Limb (tissue), 2 donors: ENCODE results near the gene PTPRB.
A peak's percentile ranks its signal among the peaks of the same experiment; 100 is the strongest.
"Not testable (repeated sequence)": the region's sequence is repeated elsewhere in the genome, so short reads cannot be mapped to it uniquely, and the experiment has no call there.

ENCODE experiments used
- DNase-seq, 2 donors: peaks; one replicate each; pipeline ENCODE4 v3.0.0-alpha.2; 2016; ENCODE audit errors: extremely low spot score in 2 of 2

PTPRB gene

DNA sequence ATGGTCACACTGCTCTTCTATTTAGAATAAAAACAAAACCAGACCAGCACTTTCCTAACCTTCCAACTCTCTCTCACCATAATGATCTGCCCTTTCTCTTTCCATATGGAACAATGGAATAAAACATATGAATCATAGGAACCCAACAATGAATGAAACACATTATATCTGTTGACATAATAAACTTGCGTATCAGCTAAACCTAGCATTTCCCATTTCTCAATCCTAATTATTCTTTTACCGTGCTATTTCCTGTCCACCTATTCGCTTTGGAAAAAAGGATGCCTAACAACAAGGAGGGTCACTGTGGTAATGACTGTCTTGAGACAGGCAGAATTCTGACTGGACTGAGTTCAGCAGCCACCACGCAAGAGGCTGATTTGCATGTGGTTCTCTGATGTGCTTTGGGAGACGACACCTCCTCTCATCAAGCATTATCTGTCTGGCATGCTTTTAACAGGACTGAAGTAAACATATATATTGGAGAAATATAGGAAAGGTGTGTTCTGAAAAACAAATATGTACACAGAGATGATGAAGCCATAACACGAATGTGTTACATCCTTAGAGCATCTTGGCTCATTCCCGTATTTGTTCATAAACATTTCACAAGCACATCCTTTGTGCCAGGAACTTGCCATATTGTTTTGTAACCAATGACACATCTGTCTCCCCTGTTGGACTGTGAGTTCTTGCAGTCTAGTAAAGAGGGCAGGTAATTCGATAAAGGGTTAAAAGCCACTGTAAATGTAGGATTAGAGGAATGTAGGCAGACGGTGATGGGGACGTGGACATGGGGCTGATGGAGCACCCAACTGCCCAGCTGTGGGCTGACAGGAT is 87.7 kb downstream of the PTPRB start:
- DNase-seq, result no peak

- DNase-seq, result peak in 1 of 2 donors; percentile 10
These were observed 93.8 kb downstream of the PTPRB start for GRCh38 chr12:70543444-70543843.

DNA sequence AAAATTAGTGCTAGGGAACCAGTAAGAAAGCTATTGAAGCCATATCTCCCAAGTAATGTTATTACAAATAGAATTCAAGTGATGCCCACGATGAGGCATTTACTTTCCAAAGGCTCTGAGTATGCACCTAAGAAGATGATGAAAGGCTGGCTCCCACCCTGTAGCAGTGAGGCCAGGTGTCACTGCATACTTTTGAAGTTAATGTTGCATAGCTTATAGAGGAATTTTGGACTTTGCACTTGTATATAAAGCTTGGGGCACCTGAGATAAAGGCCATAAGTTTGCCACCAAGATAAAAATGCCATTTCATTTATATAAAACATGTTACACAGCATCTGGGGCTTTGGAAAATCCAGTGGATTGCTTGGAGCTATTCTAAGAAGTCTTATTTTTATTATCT is 96.2 kb downstream of the PTPRB start:
- DNase-seq, result no peak

- no peak for DNase-seq
These were observed 100.6 kb downstream of the PTPRB start for GRCh38 chr12:70536650-70537049.

DNA sequence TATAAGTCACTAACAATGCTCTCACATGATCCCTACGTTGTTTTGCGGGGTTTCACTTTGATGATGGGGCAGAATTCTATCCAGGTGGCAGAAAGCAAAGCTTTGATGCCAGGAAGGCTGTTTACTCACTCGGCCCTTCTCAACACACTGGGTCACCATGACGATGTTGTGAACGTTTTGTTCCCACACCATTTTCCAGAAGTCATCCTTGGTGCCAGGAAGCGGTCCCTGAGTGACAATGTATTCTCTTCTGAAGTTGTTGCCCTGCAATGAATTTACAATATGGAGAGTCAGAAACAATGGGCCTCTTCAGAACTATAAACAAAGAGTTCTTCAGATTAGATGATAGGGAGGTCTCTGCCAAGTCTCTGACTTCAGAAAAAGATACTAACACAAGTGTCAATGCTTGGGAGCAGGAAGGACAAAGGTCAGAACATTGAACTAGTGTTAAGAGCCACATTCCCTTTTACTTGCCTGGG is 101.3 kb downstream of the PTPRB start:
- DNase-seq, result no peak

- DNase-seq, result no peak
These were observed 102.8 kb downstream of the PTPRB start for GRCh38 chr12:70534466-70534865.

DNA sequence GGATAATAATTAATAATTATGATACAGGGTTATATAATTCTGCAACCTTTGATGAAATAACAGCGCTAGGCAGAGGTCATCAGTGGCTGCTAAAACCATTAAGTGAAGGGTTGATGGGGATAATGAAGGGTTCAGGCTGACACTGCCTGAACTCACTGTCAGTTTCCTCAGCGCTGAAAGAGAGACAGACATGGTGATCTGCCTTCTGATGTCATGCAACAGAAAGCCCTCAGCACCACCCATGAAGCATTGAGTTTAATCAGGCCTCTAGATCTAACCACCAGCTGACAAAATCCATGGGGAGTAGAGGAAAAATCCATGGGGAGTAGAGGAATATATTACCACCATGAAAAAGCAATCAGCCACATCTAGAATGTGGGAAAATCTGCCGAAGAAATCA is 107.6 kb downstream of the PTPRB start:
- DNase-seq, result no peak

GRCh38 chr12:70520847-70521246 is 116.4 kb downstream of the PTPRB start:
- DNase-seq, result no peak

DNA sequence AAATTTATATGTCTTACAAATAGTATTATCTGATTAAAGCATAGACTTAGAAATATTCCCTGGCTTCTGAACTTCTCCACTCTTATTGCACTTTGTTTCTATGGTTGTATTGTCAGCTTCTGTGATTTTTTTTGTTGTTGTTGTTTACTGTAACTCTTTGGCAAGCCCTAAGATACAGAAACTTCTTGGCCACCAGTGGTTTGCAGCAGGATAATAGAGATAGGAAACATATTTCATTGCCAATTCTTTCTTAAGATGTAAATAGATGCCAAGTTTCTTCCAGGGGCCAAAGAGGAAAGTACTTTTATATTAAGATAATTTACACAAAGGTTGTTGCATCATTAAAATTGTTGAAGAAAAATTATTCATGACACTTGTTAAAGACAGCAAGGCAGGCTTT is 123.8 kb downstream of the PTPRB start:
- DNase-seq, result no peak

DNA sequence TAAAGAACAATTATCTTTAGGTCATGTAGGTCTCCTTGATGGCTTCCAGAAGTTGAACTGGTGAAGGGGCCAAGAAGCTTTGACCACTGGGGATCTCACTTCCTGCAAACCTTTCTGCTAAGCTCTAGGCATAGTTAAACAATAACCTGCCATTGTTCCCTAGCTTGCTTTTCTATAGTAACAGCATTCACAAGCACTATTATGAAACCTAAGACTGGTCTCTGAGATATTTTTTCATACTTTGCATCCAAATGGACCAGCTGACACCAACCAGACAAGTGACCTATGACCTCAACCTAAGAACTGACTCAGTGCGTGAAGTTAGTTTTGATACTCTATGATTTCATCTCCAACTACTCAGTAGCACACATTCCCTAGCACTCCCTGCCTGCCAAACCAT is 129.1 kb downstream of the PTPRB start:
- no peak for DNase-seq

DNA sequence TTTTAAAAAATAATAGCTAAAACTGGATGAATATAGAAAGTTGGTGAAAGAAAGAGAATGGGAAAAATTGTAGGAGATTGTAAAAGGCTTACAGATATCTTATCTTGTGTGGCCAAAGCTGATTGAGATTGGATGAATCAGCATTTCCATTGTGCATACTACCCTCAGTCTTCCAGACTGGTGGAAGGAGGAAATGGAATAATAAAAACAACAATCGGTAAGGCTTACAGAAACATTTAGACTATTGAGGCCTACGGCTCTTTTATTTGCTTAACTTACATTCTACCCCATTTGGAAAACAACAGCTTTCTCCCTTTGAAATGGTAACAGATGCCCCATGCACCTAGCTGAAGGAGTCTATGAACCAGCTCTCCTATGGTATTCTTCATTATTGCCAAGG is 129.8 kb downstream of the PTPRB start:
- no peak for DNase-seq

GRCh38 chr12:70497508-70497907 is 139.7 kb downstream of the PTPRB start:
- no peak for DNase-seq

GRCh38 chr12:70492904-70493303 is 144.3 kb downstream of the PTPRB start:
- not testable (repeated sequence) for DNase-seq

- DNase-seq, result not testable (repeated sequence)
These were observed 146.3 kb downstream of the PTPRB start for GRCh38 chr12:70490928-70491327.

DNA sequence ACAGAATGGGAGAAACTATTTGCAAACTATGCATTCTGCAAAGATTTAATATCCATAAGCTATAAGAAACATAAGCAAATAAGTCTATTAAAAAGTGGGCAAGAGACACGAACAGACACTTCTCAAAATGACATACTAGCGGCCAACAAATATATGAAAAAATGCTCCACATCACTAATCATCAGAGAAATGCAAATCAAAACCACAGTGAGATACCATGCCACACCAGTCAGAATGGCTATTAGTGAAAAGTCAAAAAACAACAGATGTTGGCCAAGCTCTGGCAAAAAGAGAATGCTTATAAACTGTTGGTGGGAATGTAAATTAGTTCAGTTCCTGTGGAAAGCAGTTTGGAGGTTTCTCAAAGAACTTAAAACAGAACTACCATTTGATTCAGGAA is 149.8 kb downstream of the PTPRB start:
- DNase-seq, result no peak

GRCh38 chr12:70486588-70486987 is 150.6 kb downstream of the PTPRB start:
- no peak for DNase-seq

DNA sequence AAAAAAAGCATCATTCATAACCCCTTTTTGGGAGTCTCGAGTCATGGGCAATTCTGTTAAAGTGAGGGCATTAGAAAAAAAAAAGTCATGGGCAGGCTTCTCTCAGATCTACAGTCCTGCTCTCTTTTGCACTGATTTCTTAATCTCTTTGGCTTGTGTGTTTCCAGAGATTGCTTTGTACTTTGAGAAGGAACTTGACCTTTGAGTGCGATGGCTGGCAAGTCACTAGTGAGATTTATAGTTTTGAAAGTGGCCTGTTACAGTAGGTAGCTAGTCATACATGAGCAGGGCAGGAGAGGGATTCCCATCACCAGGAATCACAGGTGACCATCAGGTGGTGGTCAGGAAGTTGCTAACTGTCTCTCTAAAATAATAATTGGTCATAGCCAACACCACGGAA is 151.5 kb downstream of the PTPRB start:
- DNase-seq, result no peak

DNA sequence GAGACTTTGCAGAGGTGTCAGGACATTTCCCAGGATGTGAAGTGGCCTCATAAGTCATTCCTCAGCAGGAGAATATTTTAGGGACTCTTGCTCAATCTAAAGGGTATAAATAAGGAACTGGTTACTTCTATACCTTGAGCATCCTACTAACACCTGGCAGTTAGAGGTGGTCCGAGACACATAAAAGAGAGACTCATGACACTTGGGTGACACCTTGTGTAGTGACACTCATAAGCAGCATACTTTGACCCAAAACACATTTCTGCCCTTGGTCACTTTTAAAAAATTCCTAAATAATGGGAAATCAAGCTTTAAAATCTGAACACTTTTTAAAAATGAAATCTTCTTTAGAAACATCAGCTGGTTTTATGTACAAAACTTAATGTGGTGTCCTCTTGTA is 152.8 kb downstream of the PTPRB start:
- DNase-seq, result no peak

DNA sequence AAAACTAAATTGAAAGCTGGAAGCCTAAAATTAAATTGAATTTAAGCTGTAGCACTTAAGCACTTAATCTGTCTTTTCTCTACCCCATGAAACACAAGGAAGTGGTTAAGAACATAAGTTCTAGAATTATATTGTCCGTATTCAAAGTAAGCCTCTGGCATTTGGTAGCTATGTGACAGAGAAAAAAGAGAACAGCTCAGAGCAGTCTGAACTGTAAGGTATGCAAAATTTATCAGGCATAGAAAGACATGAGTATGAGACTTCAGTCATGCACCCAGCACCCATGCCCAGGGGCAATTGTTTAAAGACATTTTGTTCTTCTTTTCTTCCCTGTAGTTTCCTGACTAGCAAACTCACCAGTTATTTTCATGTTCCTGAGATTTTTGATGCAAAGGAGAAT is 154.5 kb downstream of the PTPRB start:
- no peak for DNase-seq

GRCh38 chr12:70469221-70469820 is 167.9 kb downstream of the PTPRB start:
- no peak for DNase-seq

DNA sequence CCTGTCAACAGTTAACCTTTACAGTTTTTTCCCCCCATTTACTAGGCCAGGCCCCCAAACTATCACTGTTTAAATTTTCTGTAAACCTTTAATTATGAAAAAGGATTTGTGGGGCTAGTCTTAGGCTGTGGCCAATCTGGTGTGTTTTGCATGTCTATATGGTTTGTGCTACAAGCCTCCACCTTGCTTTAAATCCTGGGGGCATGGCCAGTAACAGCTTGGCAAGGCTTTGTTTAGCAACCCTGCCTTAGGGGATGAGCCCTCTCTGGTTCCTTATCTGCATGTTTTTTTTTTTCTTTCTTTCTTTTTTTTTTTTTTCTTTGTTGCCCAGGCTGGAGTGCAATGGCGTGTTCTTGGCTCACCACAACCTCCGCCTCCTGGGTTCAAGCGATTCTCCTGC is 168.5 kb downstream of the PTPRB start:
- no peak for DNase-seq

DNA sequence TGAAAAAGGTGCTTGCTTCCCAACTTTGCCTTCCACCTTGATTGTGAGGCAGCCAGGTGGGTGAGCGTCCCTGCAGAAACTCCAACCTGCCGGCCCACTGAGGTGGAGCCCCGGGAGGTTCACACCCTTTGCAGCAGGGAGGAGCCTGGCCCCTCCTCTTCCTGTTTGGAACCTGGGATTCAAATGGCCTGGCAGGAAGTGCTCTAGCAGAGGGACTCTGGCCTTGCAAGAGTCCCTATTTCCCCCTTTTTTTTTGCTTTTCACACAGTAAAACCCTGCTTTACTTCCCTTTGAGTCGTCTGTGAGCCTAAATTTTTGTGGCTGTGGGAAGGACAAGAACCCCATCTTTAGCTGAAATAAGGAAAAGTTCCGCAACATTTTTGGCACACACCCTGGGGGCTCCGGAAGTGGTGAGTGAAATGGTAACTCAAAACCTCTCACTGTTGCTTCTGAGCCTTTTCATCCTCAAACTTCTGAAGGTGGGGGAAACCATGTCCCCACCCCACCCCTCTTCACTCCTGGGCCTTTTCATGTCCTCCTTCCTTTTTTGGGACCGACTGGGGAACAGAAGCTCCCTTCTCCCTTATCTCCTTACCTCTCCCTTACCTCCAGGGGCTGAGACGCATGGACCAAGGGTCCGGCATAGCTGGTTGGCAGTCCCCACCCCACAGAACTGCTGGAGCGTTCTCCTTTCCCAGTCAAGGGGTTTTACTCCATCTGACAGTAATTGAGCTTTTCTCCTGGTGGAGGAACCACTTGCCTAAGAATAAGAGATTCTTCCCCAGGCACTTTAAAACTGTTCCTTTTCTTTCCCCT is 169.1 kb downstream of the PTPRB start:
- DNase-seq, result no peak
